HG03469 (cell line): Measurements from ENCODE around the gene SEZ6.

Experiments used
- ATAC-seq: cut with Tn5 transposase; IDR thresholded peaks from one replicate; pipeline ENCODE4 v1.9.1; 2021; ENCODE audit warnings: mild to moderate bottlenecking, moderate library complexity, moderate number of reproducible peaks; ENCODE audit not compliant: unreplicated experiment

SEZ6 gene

GRCh38 chr17:29005936-29006511 is at the start of gene SEZ6:
Gene SEZ6, minus strand, starts transcription at chr17:29006033. Its CDS starts 164 bp downstream, at chr17:29005869.
- ATAC-seq, result no peak

- no peak for ATAC-seq
Observed at GRCh38 chr17:29054835-29055234, 49.0 kb upstream of the SEZ6 start.

GRCh38 chr17:29051731-29052130 is 45.9 kb upstream of the SEZ6 start:
- ATAC-seq, result no peak

- no peak for ATAC-seq
Observed at GRCh38 chr17:29051194-29051593, 45.4 kb upstream of the SEZ6 start.

GRCh38 chr17:29050176-29050575 is 44.3 kb upstream of the SEZ6 start:
- ATAC-seq, result no peak

GRCh38 chr17:29049541-29050145 is 43.8 kb upstream of the SEZ6 start:
- no peak for ATAC-seq

- ATAC-seq, result no peak
Observed at GRCh38 chr17:29048440-29049368, 42.9 kb upstream of the SEZ6 start.

GRCh38 chr17:29046473-29046839 is 40.6 kb upstream of the SEZ6 start:
- no peak for ATAC-seq

- no peak for ATAC-seq
Observed at GRCh38 chr17:29045734-29046472, 40.1 kb upstream of the SEZ6 start.

- no peak for ATAC-seq
Observed at GRCh38 chr17:29045026-29045425, 39.2 kb upstream of the SEZ6 start.

- no peak for ATAC-seq
Observed at GRCh38 chr17:29043539-29044145, 37.8 kb upstream of the SEZ6 start.

- ATAC-seq, result no peak
Observed at GRCh38 chr17:29042679-29043538, 37.1 kb upstream of the SEZ6 start, which contains the start of gene PIPOX. Gene PIPOX, plus strand, starts transcription at chr17:29043141. Its CDS starts 85 bp downstream, at chr17:29043226.

- ATAC-seq, result no peak
Observed at GRCh38 chr17:29042026-29042678, 36.3 kb upstream of the SEZ6 start.

GRCh38 chr17:29041571-29041970 is 35.7 kb upstream of the SEZ6 start:
- no peak for ATAC-seq

GRCh38 chr17:29041091-29041490 is 35.3 kb upstream of the SEZ6 start:
- no peak for ATAC-seq

- ATAC-seq, result no peak
Observed at GRCh38 chr17:29039764-29040598, 34.1 kb upstream of the SEZ6 start.

GRCh38 chr17:29038085-29038795 is 32.4 kb upstream of the SEZ6 start:
- ATAC-seq, result no peak

GRCh38 chr17:29037739-29038084 is 31.9 kb upstream of the SEZ6 start:
- ATAC-seq, result no peak
